ENCODE measurements around the gene DBN1. TPM values are rescaled to one million over a fixed set of nuclear protein-coding genes. Genes with fewer than 3 reads are reported as not detected.

The DBN1 gene
- polyA plus RNA-seq, 1 experiment = 164 TPM

- no peak for DNase-seq (ENCODE audit: low read depth, low spot score)
- ChIA-PET POLR2A (no interaction called here), CTCF (interaction anchor here (5.2 kb wide), 1 partner anchor 11 kb away, joined by 40 read pairs; no protein-coding TSS in a partner anchor)
- H3K4me3 ChIP-seq (ENCODE audit: low read depth, low read length) = no peak overlapping the region
- H3K27ac ChIP-seq (ENCODE audit: low read depth, low read length) = no peak overlapping the region
- TF ChIP-seq, protein P1, sequence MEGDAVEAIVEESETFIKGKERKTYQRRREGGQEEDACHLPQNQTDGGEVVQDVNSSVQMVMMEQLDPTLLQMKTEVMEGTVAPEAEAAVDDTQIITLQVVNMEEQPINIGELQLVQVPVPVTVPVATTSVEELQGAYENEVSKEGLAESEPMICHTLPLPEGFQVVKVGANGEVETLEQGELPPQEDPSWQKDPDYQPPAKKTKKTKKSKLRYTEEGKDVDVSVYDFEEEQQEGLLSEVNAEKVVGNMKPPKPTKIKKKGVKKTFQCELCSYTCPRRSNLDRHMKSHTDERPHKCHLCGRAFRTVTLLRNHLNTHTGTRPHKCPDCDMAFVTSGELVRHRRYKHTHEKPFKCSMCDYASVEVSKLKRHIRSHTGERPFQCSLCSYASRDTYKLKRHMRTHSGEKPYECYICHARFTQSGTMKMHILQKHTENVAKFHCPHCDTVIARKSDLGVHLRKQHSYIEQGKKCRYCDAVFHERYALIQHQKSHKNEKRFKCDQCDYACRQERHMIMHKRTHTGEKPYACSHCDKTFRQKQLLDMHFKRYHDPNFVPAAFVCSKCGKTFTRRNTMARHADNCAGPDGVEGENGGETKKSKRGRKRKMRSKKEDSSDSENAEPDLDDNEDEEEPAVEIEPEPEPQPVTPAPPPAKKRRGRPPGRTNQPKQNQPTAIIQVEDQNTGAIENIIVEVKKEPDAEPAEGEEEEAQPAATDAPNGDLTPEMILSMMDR (IDR thresholded peaks at IDR 0.05; ENCODE audit: low read depth, low read length) = no peak
- H3K27me3 ChIP-seq (ENCODE audit: control insufficient read depth, insufficient read depth, low read length) = no peaks in the 10 kb centered on the region
- no peaks in the 10 kb centered on the region for H3K9me3 ChIP-seq (ENCODE audit: control insufficient read depth, insufficient read depth, low read length)
Measured at GRCh38 chr5:177512736-177513380, 39.4 kb upstream of the DBN1 start.

- Histone ChIP-seq H3K27me3 (ENCODE audit: control insufficient read depth, insufficient read depth, low read length) (no peaks in the 10 kb centered on the region), H3K27ac (ENCODE audit: low read depth, low read length) (no peak overlapping the region), H3K9me3 (ENCODE audit: control insufficient read depth, insufficient read depth, low read length) (no peaks in the 10 kb centered on the region), H3K4me3 (ENCODE audit: low read depth, low read length) (no peak overlapping the region)
- ChIA-PET CTCF (interaction anchor here (2.1 kb wide), 1 partner anchor 11 kb away, joined by 6 read pairs; no protein-coding TSS in a partner anchor), POLR2A (no interaction called here)
- DNase-seq (ENCODE audit: low read depth, low spot score) = no peak
- TF ChIP-seq, protein P1 (IDR thresholded peaks at IDR 0.05; ENCODE audit: low read depth, low read length) = no peak
Measured at GRCh38 chr5:177511796-177512675, 38.6 kb upstream of the DBN1 start.

DNA sequence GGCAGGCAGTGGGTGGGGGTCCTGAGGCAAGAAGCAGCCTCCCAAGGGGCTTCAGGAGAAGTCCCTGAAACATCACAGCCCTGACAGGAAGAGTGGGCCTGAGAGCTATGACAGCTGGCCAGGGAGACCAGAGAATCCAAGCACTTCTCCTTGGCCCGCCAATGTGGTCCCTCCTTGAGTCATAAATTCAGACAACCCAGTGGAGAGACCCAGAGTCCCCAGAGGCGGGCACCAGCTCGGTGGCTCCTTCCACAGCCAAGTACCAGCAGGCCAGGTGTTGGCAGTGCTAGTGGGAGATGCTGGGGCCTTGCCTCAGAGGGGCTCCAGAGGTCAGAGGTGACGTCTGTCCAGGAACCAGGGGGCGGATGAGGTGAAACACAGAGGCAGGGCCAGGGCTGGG is 37.7 kb upstream of the DBN1 start:
- H3K9me3 ChIP-seq (ENCODE audit: control insufficient read depth, insufficient read depth, low read length) = no peaks in the 10 kb centered on the region
- no peaks in the 10 kb centered on the region for H3K27me3 ChIP-seq (ENCODE audit: control insufficient read depth, insufficient read depth, low read length)
- ChIA-PET POLR2A (no interaction called here), CTCF (interaction anchor here (2.1 kb wide), 1 partner anchor 10 kb away, joined by 6 read pairs; no protein-coding TSS in a partner anchor)
- DNase-seq (ENCODE audit: low read depth, low spot score) = no peak
- no peak overlapping the region for H3K27ac ChIP-seq (ENCODE audit: low read depth, low read length)
- no peak overlapping the region for H3K4me3 ChIP-seq (ENCODE audit: low read depth, low read length)
- TF ChIP-seq, protein P1 (IDR thresholded peaks at IDR 0.05; ENCODE audit: low read depth, low read length) = no peak

DNA sequence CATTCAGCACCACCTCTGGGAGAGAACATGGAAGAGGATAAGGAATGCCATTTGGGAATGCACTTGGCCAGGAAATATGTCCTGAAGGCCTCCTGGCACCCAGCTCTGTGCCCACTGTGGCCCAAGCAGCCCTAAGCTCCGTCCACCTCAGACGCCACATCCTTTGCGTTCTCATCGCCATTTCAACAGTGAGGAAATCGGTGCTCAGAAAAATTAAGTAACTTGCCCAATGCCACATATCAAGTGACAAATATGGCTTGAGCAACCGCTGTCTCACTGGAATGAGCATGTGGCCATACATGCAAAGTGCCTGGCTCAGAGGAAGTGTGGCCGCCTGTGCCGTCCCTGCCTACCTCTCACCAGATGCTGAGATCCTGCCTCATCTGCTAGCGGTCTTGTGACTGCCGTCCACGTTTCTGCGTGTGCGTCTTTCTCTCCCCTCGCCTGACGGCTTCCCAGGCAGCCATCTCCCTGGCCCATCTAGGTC is 37.2 kb upstream of the DBN1 start:
- POLR2A ChIA-PET = no interaction called here
- no peaks in the 10 kb centered on the region for H3K27me3 ChIP-seq (ENCODE audit: control insufficient read depth, insufficient read depth, low read length)
- TF ChIP-seq, protein P1 (IDR thresholded peaks at IDR 0.05; ENCODE audit: low read depth, low read length) = no peak

More for the DNA sequence above, 37.2 kb upstream of the DBN1 start:
- no peak overlapping the region for H3K27ac ChIP-seq (ENCODE audit: low read depth, low read length)
- CTCF ChIA-PET = interaction anchor here (2.1 kb wide), 1 partner anchor 10 kb away, joined by 6 read pairs; no protein-coding TSS in a partner anchor
- DNase-seq (ENCODE audit: low read depth, low spot score) = no peak
- H3K4me3 ChIP-seq (ENCODE audit: low read depth, low read length) = no peak overlapping the region
- H3K9me3 ChIP-seq (ENCODE audit: control insufficient read depth, insufficient read depth, low read length) = no peaks in the 10 kb centered on the region
